PFSK-1 (cell line): Measurements from ENCODE around the gene KLHL3.

Experiments used
- FOXP2 ChIP-seq: optimal IDR thresholded peaks from 2 replicates; pipeline ENCODE3; 2011; ENCODE audit warnings: borderline replicate concordance, control low read depth, inconsistent platforms; ENCODE audit not compliant: insufficient read depth; ENCODE audit errors: extremely low read length, extremely low read depth
- POLR2AphosphoS5 ChIP-seq: IDR thresholded peaks from 2 replicates; pipeline ENCODE4 v1.6.1; 2012; ENCODE audit warnings: low read depth, mild to moderate bottlenecking, control low read depth, low read length, moderate library complexity
- REST ChIP-seq, 2 experiments: IDR thresholded peaks; 2 replicates each; pipeline versions ENCODE4 v1.6.1 to v1.8.0; 2011 to 2012; ENCODE audit warnings: low read depth in 2 of 2, low read length in 2 of 2, control low read depth in 1 of 2, inconsistent platforms in 1 of 2, mild to moderate bottlenecking in 1 of 2, moderate library complexity in 1 of 2; ENCODE audit not compliant: insufficient read depth in 1 of 2
- SIN3A ChIP-seq: IDR thresholded peaks from 2 replicates; pipeline ENCODE4 v1.6.1; 2012; ENCODE audit warnings: mild to moderate bottlenecking, low read length, moderate library complexity, borderline replicate concordance; ENCODE audit not compliant: insufficient read depth
- TAF1 ChIP-seq: IDR thresholded peaks from 2 replicates; pipeline ENCODE4 v1.6.1; 2012; ENCODE audit warnings: low read length, control low read depth, borderline replicate concordance; ENCODE audit not compliant: insufficient read depth

KLHL3 gene

DNA sequence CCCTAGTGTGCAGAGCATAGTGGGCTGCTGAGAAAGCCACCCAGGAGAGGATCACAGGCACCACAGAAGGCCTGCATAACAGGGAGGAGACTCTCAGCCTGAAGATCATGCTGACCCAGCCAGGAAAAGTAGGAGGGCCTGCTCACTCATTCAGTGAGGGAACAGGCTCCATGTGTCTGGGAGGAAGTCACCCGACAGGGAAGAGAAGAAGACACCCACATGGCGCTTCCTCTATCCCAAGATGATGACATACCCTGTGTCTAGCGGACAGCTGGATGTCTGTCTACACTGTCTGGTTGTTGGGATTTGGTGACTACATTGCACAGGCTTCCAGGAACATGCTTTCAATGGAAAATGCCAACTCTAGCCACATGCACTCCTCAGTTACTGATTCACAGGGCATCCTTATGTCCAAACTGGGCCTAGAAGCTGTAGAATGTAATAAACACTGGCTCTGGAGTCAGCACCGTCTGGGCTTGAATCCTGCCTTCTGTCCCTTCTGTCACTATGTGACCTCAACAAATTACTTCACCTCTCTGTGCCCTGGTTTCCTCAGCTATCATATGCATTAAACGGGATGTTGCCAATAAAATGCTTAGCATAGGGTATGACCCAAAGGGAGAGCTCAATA is 47.6 kb downstream of the KLHL3 start:
- TF ChIP-seq REST (IDR thresholded peaks at IDR 0.05; ENCODE audit: insufficient read depth in 1 of 2, low read depth in 2 of 2, low read length in 2 of 2) (no peak), FOXP2 (no peak), TAF1 (no peak), POLR2AphosphoS5 (no peak), SIN3A (no peak)

- TF ChIP-seq TAF1 (no peak), SIN3A (no peak), FOXP2 (no peak), POLR2AphosphoS5 (no peak), REST (IDR thresholded peaks at IDR 0.05; ENCODE audit: insufficient read depth in 1 of 2, low read depth in 2 of 2, low read length in 2 of 2) (no peak)
These were observed 51.1 kb downstream of the KLHL3 start for GRCh38 chr5:137684761-137685160.

GRCh38 chr5:137681191-137681590 is 54.7 kb downstream of the KLHL3 start:
- TF ChIP-seq SIN3A (no peak), FOXP2 (no peak), TAF1 (no peak), REST (IDR thresholded peaks at IDR 0.05; ENCODE audit: insufficient read depth in 1 of 2, low read depth in 2 of 2, low read length in 2 of 2) (no peak), POLR2AphosphoS5 (no peak)

GRCh38 chr5:137679910-137680309 is 56.0 kb downstream of the KLHL3 start:
- TF ChIP-seq REST (IDR thresholded peaks at IDR 0.05; ENCODE audit: insufficient read depth in 1 of 2, low read depth in 2 of 2, low read length in 2 of 2) (no peak), FOXP2 (no peak), SIN3A (no peak), TAF1 (no peak), POLR2AphosphoS5 (no peak)

DNA sequence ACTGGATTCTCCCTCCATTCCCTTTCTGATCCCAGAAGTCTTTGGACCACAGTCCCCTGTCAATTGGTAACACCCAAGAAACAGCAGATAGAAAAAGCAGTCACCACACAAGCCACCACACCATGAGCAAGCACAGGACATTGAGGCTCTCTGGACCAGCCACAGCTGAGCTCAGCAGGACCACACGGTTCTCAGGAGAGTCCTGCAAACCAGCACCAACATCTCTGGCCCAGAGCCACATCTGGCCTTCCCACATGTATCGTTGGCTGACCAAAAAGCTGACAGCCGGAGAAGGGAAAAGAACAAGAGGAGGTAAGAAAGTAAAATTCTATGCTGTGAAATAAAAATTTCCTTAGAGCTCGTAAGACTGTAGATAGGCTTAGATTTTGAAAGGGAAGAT is 56.7 kb downstream of the KLHL3 start:
- TF ChIP-seq SIN3A: no peak

- TF ChIP-seq FOXP2: no peak
- TF ChIP-seq REST (IDR thresholded peaks at IDR 0.05; ENCODE audit: insufficient read depth in 1 of 2, low read depth in 2 of 2, low read length in 2 of 2): no peak
- no peak for TF ChIP-seq POLR2AphosphoS5
- TF ChIP-seq TAF1: no peak
- TF ChIP-seq SIN3A: no peak
These were observed 63.0 kb downstream of the KLHL3 start for GRCh38 chr5:137672881-137673280.
